GM18507 (cell line): Measurements from ENCODE around the gene CDK6.
A peak's percentile ranks its signal among the peaks of the same experiment; 100 is the strongest.

Experiments
- DNase-seq: peaks from one replicate; pipeline ENCODE4 v3.0.0; 2011; ENCODE audit warnings: low read depth; ENCODE audit not compliant: insufficient read length; ENCODE audit errors: extremely low spot score
- FAIRE-seq: peaks from 2 replicates; lab custom pipeline; 2011; peaks lifted over from hg19 to GRCh38; lab: Jason Lieb, UNC

CDK6 gene

DNA sequence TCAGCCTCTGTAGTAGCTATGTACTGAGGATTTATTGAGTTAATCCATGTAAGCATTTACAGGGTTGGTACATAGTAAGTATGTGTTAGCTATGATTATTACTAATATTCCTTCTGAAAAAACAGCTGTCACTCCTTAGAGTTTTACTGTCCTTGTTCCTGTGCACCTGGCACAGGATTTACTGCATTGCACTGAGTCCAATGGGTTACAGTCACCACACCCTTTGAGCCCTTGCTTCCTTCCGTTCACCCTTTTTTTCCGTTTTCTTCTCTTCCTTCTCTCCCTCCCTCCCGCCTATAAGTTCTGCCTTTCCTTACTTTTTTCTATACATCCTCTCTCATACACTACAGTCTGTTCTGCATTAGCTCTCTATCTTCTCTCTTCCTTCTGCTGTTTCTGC lies 12.5 kb upstream of the CDK6 start:
- no peak for DNase-seq
- FAIRE-seq = no peak

DNA sequence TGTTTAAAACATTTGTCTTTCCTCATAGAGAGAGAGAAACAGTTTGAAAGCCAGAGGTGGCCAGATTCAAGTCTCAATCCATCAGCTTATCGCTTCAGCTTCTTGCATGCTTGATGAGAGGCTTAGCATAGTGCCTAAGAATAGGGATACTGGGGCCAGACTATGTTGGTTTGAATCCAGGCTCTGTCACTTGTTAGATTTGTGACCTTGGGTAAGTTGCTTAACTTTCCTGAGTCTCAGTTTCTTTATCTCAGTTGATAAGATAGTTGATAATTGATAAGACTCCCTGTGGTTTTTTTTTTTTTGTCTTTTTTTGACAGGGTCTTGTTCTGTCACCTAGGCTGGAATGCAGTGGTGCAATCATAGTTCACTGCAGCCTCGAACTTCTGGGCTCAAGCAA lies 12.1 kb upstream of the CDK6 start:
- FAIRE-seq = no peak

DNA sequence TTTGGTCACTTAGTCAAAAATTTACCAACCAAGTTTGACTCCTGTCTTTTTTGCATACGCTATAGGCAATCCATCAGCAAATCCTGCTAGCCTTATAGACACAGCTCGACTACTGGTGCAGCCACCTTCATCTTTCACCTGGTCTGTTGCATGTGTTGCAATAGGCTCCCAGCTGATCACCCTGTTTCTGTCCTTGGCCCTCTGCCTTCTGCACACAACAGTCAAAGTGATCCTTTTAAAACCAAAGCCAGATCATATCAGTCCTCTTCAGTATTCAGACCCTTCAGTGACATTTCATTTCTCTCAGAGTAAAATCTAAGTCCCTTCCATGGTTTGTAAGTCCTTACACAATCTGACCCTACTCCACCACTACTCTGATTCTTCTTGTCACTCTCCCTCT lies 10.9 kb upstream of the CDK6 start:
- DNase-seq (no peak), FAIRE-seq (no peak)

More for the DNA sequence above, 12.1 kb upstream of the CDK6 start:
- no peak for DNase-seq

GRCh38 chr7:92845736-92846135 lies 9.4 kb upstream of the CDK6 start:
- FAIRE-seq (no peak), DNase-seq (no peak)

DNA sequence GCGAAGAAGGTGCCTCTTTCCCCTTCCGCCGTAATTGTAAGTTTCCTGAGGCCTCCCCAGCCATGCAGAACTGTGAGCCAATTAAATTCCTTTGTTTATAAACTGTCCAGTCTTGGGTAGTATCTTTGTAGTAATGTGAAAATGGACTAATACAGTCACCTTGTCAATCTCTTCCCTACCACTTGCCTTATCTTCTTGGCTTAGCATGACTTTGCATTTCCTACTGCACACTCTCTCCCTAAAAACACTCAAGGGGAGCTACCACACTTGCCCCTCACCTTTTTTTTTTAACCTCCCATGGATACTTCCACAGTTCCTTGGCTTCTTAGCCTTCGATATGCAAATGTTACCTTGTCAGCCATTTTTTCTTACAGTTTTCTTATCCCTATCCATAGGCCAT lies 7.4 kb upstream of the CDK6 start:
- FAIRE-seq (no peak), DNase-seq (no peak)

- FAIRE-seq (no peak), DNase-seq (no peak)
These were observed 6.8 kb upstream of the CDK6 start for GRCh38 chr7:92843034-92843760.

- FAIRE-seq = no peak
- no peak for DNase-seq
These were observed 4.8 kb upstream of the CDK6 start for GRCh38 chr7:92841192-92841591.

GRCh38 chr7:92840316-92840715 lies 3.9 kb upstream of the CDK6 start:
- DNase-seq = no peak
- FAIRE-seq = no peak

DNA sequence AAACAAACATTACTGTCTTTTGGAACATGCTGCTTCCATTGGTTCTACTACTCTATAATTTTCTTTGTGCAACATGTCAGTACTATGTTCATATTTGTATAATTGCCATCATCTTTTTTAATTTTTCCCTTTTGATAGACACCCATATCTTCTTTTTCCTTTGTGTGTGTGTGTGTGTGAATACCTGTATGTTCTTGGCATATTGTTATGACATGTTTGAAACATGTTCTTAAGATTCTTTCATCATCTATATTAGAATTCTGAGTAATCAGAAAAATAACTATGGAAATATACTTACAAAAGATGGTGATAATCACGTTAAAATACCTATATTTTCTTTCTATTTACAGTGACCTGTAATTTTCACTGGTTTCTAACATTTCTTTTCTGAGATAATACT lies 3.5 kb upstream of the CDK6 start:
- FAIRE-seq = no peak

GRCh38 chr7:92838934-92839333 lies 2.6 kb upstream of the CDK6 start:
- no peak for DNase-seq
- no peak for FAIRE-seq

More for the DNA sequence above, 3.5 kb upstream of the CDK6 start:
- DNase-seq = no peak

DNA sequence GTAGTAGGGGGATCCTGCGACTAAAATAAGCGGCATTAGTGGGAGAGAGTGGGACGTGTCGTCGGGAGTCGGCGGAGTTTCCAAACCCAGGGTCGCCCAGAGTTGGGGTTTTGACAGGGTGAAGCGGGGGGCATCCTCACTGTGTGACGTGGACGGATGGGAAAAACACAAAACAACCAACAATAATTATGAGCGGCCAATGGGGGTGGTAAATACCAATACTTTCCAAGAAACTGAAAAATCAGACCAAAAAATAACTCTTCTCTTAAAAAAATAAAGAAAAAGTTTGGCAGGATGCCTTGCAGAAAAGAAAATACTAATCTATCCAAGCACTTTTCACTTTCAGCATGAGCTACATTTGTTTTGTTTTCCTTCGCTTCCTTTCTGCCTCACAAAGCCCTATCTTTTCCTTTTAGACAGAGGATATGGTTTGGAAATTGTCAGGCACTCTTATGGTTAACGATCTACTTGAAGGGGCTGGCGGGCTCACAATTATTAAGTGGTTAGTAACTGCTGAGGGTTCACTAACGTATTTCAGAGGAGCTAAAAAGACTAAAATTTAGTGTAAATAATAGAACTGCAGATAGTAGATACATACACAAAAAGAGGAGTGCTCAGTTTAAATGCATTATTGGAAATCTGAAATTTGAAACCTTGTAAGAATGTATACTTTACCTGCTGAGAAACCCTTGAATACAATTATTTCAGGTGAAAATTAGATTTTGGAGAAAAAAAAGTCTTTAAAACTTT lies 802 bp upstream of the CDK6 start:
- FAIRE-seq (no peak), DNase-seq (no peak)

DNA sequence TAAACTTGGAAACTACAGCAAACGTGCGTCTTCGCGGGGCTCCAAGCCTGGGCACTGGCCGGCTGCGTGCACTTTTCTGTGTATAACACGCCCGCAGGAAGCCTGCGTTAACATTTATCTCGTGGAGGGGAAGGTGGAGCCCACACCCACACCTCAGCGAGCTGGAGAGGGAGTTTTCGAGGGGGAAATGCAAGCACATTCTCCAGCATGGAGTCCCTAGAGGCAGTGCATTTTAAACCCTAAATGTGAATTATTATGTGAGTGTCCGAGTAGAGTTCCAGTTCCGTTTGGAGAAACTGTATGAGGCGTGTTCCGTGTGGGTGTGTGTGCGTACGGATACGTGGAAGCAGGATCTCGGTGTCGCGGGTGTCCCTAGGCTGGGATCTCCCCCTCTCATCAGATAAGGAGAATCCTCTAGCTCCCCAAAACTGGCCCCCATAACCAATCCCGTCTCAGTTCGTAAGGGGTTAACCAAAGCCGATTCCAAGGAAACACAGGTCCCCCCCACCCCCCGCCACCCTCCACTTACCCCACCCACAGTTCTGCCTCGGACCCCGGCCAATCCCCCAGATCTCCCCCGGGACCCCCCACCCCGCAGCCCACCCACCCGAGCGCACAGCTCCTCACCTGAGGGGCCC lies 403 bp downstream of the CDK6 start:
- FAIRE-seq = peak; percentile 45
- no peak for DNase-seq

- no peak for DNase-seq
- FAIRE-seq = peak; percentile 52
These were observed 1.0 kb downstream of the CDK6 start for GRCh38 chr7:92835261-92835850.

DNA sequence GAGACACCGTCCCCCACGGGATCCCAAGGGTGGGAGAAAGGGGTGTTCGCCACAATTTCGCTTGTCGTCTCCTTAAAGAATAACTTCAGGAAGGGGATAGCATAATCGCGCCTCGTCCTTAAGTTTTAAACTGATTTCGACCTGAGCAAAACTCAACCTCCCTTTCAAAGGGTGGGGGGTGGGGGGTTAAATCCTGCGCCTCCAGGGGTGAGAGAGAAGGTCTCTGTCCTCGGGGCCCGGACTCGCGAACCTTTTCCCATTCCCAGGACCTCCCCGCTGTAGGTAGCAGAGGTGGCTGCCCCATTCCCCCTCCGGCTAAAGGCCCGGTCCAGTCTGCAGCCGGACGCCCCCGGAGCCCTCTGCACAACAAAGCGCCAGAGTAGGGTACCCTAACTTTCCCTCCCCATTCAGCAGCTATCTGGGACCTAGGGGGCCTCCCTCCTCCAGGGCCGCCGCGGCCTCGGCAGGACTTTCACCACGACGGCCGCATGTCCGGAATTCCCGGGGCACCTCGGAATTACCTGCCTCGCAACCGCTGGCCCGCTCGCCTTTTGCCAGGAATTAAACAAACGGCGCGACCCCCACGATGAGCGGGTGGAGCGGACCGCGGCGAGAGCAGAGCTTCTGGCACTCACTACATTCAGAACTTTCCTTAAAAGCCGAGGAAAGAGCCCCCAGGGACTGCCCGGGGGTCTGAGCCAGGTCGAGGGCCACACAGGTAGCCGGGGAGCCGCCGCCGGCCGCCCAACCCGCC lies 1.7 kb downstream of the CDK6 start:
- no peak for DNase-seq

DNA sequence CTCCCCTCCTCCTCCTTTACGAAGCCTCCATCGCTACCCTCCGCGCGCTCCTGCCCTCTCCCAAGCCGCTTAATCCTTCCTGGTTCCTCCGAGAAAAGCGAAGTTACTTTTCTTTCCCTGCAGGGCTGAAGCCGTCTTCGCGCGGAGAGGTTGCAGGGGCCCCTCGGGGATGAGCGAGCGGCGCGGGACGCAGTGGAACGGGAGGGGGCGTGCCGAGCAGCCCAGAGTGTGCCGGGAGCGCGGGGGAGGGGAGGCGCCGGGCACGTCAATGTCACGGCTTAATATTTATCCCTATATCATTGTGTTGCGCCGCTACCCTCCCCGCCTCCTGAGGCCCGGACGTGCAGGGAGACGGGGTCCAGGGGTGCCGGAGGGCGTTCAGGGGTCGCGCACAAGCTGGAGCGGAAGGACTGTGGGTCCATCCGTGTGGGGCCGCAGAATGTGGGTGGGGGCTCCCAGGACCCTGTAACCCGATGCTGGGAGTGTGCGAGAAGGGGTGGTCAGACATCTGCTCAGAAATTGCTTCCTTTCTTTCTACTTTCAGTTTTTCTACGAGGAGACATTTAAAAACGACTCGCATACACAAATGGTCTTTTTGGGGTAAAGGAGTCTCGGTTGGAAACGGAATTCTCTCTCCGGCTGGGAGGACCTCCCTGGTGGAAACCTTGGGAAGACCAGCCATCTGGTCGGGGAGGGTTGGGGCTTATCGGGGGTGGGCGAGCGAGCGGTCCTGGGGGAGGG lies 2.4 kb downstream of the CDK6 start:
- no peak for DNase-seq
- FAIRE-seq = peak; percentile 66

More for the DNA sequence above, 1.7 kb downstream of the CDK6 start:
- no peak for FAIRE-seq

GRCh38 chr7:92833024-92833765 lies 3.2 kb downstream of the CDK6 start:
- peak; percentile 61 for DNase-seq
- FAIRE-seq = peak; percentile 88

DNA sequence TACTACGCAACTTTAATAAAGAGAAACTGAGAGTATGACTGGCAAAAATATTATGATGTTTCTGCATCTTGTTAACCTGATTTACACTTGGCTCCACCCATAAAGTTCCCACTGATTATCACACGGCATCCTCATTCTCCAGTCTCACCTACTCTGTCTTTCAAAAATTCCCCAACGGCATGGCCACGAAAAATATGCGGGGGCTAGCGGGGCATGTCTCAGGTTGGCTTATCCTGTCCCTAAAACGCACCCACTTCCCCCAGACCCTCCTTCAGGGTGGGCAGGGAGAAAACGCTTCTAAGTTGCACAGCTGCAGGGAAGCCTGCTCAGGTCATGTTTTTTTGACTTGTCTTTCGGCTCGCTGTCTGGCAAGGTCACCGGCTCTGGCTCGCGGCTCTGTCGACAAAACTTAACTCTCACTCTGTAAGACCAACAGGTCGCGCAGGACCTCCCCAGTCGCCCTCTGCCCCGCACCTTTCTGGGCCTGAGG lies 3.8 kb downstream of the CDK6 start:
- FAIRE-seq = peak; percentile 38
- DNase-seq = no peak
